COLO829 (cell line): ENCODE measurements around the gene GPR173.

ENCODE experiments used
- DNase-seq: peaks from one replicate; pipeline ENCODE4 v3.0.0; 2012; ENCODE audit warnings: low spot score

The GPR173 gene

GRCh38 chrX:53089925-53090324 lies 41.3 kb downstream of the GPR173 start:
- DNase-seq: no peak

GRCh38 chrX:53091354-53091753 lies 42.8 kb downstream of the GPR173 start:
- DNase-seq: no peak

GRCh38 chrX:53093177-53093655 lies 44.6 kb downstream of the GPR173 start:
- peak; percentile 64 for DNase-seq

GRCh38 chrX:53093748-53094581 lies 45.4 kb downstream of the GPR173 start, which contains the start of gene KANTR:
TSS of gene KANTR (plus strand) at chrX:53094142. CDS start at chrX:53124273, 30,131 bp downstream.
- peak; percentile 93 for DNase-seq

- DNase-seq: no peak
Observed at GRCh38 chrX:53094582-53094905, 46.0 kb downstream of the GPR173 start.

GRCh38 chrX:53095796-53096195 lies 47.2 kb downstream of the GPR173 start:
- no peak for DNase-seq

- no peak for DNase-seq
Observed at GRCh38 chrX:53114864-53115549, 66.4 kb downstream of the GPR173 start.

GRCh38 chrX:53115550-53115874 lies 66.9 kb downstream of the GPR173 start:
- DNase-seq: no peak

- no peak for DNase-seq
Observed at GRCh38 chrX:53116101-53116500, 67.5 kb downstream of the GPR173 start.

- no peak for DNase-seq
Observed at GRCh38 chrX:53122013-53122412, 73.4 kb downstream of the GPR173 start.

- no peak for DNase-seq
Observed at GRCh38 chrX:53125506-53125905, 76.9 kb downstream of the GPR173 start.

GRCh38 chrX:53126377-53126776 lies 77.8 kb downstream of the GPR173 start:
- DNase-seq: no peak

GRCh38 chrX:53128097-53128749 lies 79.6 kb downstream of the GPR173 start:
- no peak for DNase-seq
